Measurements from ENCODE around the gene KLF11.
A peak's percentile ranks its signal among the peaks of the same experiment; 100 is the strongest.

Gene KLF11

GRCh38 chr2:10067330-10067729, 24.0 kb downstream of the KLF11 start:
- no peak for DNase-seq

- no peak for DNase-seq
Observed at GRCh38 chr2:10067881-10068280, 24.5 kb downstream of the KLF11 start.

GRCh38 chr2:10071176-10071575, 27.8 kb downstream of the KLF11 start:
- no peak for DNase-seq

- DNase-seq, result no peak
Observed at GRCh38 chr2:10071595-10071994, 28.2 kb downstream of the KLF11 start.

- DNase-seq, result peak; percentile 76
Observed at GRCh38 chr2:10072656-10073480, 29.5 kb downstream of the KLF11 start.

- DNase-seq, result no peak
Observed at GRCh38 chr2:10073706-10074105, 30.4 kb downstream of the KLF11 start.

GRCh38 chr2:10075101-10075500, 31.8 kb downstream of the KLF11 start:
- DNase-seq, result no peak

- no peak for DNase-seq
Observed at GRCh38 chr2:10075571-10076209, 32.3 kb downstream of the KLF11 start.

- no peak for DNase-seq
Observed at GRCh38 chr2:10076511-10076910, 33.2 kb downstream of the KLF11 start.

- DNase-seq, result no peak
Observed at GRCh38 chr2:10076988-10077527, 33.7 kb downstream of the KLF11 start.

GRCh38 chr2:10078001-10078400, 34.7 kb downstream of the KLF11 start:
- no peak for DNase-seq

GRCh38 chr2:10078704-10079265, 35.4 kb downstream of the KLF11 start:
- no peak for DNase-seq

- peak; percentile 57 for DNase-seq
Observed at GRCh38 chr2:10079266-10079869, 36.0 kb downstream of the KLF11 start.

- DNase-seq, result no peak
Observed at GRCh38 chr2:10079870-10080535, 36.7 kb downstream of the KLF11 start, which contains the start of gene CYS1. Gene CYS1 (minus strand): TSS chr2:10080411. CDS start chr2:10080223, 188 bp downstream.

- no peak for DNase-seq
Observed at GRCh38 chr2:10080536-10081304, 37.4 kb downstream of the KLF11 start.

- DNase-seq, result no peak
Observed at GRCh38 chr2:10083046-10083445, 39.7 kb downstream of the KLF11 start.

GRCh38 chr2:10083692-10084211, 40.4 kb downstream of the KLF11 start:
- no peak for DNase-seq

GRCh38 chr2:10084223-10084865, 41.0 kb downstream of the KLF11 start:
- no peak for DNase-seq

- DNase-seq, result no peak
Observed at GRCh38 chr2:10085043-10085667, 41.8 kb downstream of the KLF11 start.

- DNase-seq, result no peak
Observed at GRCh38 chr2:10085668-10086059, 42.3 kb downstream of the KLF11 start.

GRCh38 chr2:10086950-10087349, 43.6 kb downstream of the KLF11 start:
- DNase-seq, result no peak
